Measurements from ENCODE around the gene PLEKHG4B.

The PLEKHG4B gene

GRCh38 chr5:167511-167910, 75.5 kb downstream of the PLEKHG4B start:
- no peak overlapping the region for H3K27ac ChIP-seq (ENCODE audit: low read depth, low read length)
- H2AFZ ChIP-seq (ENCODE audit: low read depth, low read length, severe bottlenecking), result no peak overlapping the region
- H3K9ac ChIP-seq (ENCODE audit: low read length), result no peak overlapping the region
- no peaks in the 10 kb centered on the region for H3K79me2 ChIP-seq (ENCODE audit: insufficient read depth, low read length)
- H3F3A ChIP-seq (ENCODE audit: insufficient read depth), result no peaks in the 10 kb centered on the region
- TF ChIP-seq EZH2phosphoT487 (conservative IDR thresholded peaks at IDR 0.05; ENCODE audit: low read length), result no peak
- TF ChIP-seq, protein P1, sequence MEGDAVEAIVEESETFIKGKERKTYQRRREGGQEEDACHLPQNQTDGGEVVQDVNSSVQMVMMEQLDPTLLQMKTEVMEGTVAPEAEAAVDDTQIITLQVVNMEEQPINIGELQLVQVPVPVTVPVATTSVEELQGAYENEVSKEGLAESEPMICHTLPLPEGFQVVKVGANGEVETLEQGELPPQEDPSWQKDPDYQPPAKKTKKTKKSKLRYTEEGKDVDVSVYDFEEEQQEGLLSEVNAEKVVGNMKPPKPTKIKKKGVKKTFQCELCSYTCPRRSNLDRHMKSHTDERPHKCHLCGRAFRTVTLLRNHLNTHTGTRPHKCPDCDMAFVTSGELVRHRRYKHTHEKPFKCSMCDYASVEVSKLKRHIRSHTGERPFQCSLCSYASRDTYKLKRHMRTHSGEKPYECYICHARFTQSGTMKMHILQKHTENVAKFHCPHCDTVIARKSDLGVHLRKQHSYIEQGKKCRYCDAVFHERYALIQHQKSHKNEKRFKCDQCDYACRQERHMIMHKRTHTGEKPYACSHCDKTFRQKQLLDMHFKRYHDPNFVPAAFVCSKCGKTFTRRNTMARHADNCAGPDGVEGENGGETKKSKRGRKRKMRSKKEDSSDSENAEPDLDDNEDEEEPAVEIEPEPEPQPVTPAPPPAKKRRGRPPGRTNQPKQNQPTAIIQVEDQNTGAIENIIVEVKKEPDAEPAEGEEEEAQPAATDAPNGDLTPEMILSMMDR (IDR thresholded peaks at IDR 0.05; ENCODE audit: insufficient read depth, low read length, poor library complexity, severe bottlenecking), result no peak
- H3K9me2 ChIP-seq (replicated peaks; ENCODE audit: insufficient read depth, low read length), result no peaks in the 10 kb centered on the region
- H3K4me2 ChIP-seq (ENCODE audit: low read depth, low read length, poor library complexity, severe bottlenecking), result no peak overlapping the region
- no peaks in the 10 kb centered on the region for H3K27me3 ChIP-seq (ENCODE audit: low read length)
- no peak overlapping the region for H3K4me3 ChIP-seq (ENCODE audit: insufficient read depth, low read length, poor library complexity, severe bottlenecking)
- H3K9me3 ChIP-seq (ENCODE audit: insufficient read depth, low read length), result no peaks in the 10 kb centered on the region
- H3K36me3 ChIP-seq (ENCODE audit: low read length), result no peaks in the 10 kb centered on the region
- H4K20me1 ChIP-seq (ENCODE audit: low read depth, low read length), result no peaks in the 10 kb centered on the region

- Histone ChIP-seq H3K9ac (ENCODE audit: low read length) (no peak overlapping the region), H3K4me3 (ENCODE audit: insufficient read depth, low read length, poor library complexity, severe bottlenecking) (no peak overlapping the region), H3F3A (ENCODE audit: insufficient read depth) (no peaks in the 10 kb centered on the region), H2AFZ (ENCODE audit: low read depth, low read length, severe bottlenecking) (no peak overlapping the region), H3K36me3 (ENCODE audit: low read length) (no peaks in the 10 kb centered on the region), H3K27me3 (ENCODE audit: low read length) (no peaks in the 10 kb centered on the region), H3K9me2 (replicated peaks; ENCODE audit: insufficient read depth, low read length) (no peaks in the 10 kb centered on the region), H3K79me2 (ENCODE audit: insufficient read depth, low read length) (no peaks in the 10 kb centered on the region), H3K27ac (ENCODE audit: low read depth, low read length) (no peak overlapping the region), H3K9me3 (ENCODE audit: insufficient read depth, low read length) (no peaks in the 10 kb centered on the region), H3K4me2 (ENCODE audit: low read depth, low read length, poor library complexity, severe bottlenecking) (no peak overlapping the region), H4K20me1 (ENCODE audit: low read depth, low read length) (no peaks in the 10 kb centered on the region)
- TF ChIP-seq EZH2phosphoT487 (conservative IDR thresholded peaks at IDR 0.05; ENCODE audit: low read length), result no peak
- TF ChIP-seq, protein P1 (IDR thresholded peaks at IDR 0.05; ENCODE audit: insufficient read depth, low read length, poor library complexity, severe bottlenecking), result no peak
These were observed 76.2 kb downstream of the PLEKHG4B start for GRCh38 chr5:167982-168660.

- no peaks in the 10 kb centered on the region for H3K27me3 ChIP-seq (ENCODE audit: low read length)
- no peaks in the 10 kb centered on the region for H3K9me2 ChIP-seq (replicated peaks; ENCODE audit: insufficient read depth, low read length)
- no peak overlapping the region for H3K4me3 ChIP-seq (ENCODE audit: insufficient read depth, low read length, poor library complexity, severe bottlenecking)
- H3K9ac ChIP-seq (ENCODE audit: low read length), result no peak overlapping the region
- H3K79me2 ChIP-seq (ENCODE audit: insufficient read depth, low read length), result no peaks in the 10 kb centered on the region
- H3K4me2 ChIP-seq (ENCODE audit: low read depth, low read length, poor library complexity, severe bottlenecking), result no peak overlapping the region
- TF ChIP-seq, protein P1 (IDR thresholded peaks at IDR 0.05; ENCODE audit: insufficient read depth, low read length, poor library complexity, severe bottlenecking), result no peak
- no peak for TF ChIP-seq EZH2phosphoT487 (conservative IDR thresholded peaks at IDR 0.05; ENCODE audit: low read length)
- H3F3A ChIP-seq (ENCODE audit: insufficient read depth), result no peaks in the 10 kb centered on the region
- H3K36me3 ChIP-seq (ENCODE audit: low read length), result no peaks in the 10 kb centered on the region
- H3K27ac ChIP-seq (ENCODE audit: low read depth, low read length), result no peak overlapping the region
- H3K9me3 ChIP-seq (ENCODE audit: insufficient read depth, low read length), result no peaks in the 10 kb centered on the region
- H2AFZ ChIP-seq (ENCODE audit: low read depth, low read length, severe bottlenecking), result no peak overlapping the region
- no peaks in the 10 kb centered on the region for H4K20me1 ChIP-seq (ENCODE audit: low read depth, low read length)
These were observed 77.2 kb downstream of the PLEKHG4B start for GRCh38 chr5:169071-169727.
